Measurements from ENCODE around the gene COX19.

DNA sequence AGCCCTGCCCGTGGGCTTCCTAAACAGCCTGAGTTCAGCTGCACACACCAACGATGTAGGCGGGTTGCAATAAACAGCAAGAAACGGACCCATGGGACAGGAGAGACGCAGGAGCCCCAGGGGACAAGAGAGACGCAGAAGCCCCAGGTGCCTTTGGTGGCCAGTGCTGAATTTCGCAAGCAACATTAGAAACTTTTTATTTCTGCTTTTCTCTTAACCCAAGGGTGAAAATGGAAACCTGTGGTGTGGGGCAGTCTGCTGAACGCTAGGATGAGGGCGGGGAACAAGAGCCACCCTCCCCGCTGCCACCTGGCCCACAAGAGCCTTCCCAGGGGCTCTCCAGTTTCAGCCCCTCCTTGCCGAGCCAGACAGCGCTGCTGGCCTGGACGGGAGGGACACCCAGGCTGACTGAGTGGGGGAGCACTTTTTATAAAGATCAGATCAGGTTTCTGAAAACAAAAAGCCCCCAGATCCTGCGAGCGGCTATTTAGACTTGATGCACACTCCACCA lies 49.0 kb upstream of the COX19 start:
- TF ChIP-seq, protein P1, sequence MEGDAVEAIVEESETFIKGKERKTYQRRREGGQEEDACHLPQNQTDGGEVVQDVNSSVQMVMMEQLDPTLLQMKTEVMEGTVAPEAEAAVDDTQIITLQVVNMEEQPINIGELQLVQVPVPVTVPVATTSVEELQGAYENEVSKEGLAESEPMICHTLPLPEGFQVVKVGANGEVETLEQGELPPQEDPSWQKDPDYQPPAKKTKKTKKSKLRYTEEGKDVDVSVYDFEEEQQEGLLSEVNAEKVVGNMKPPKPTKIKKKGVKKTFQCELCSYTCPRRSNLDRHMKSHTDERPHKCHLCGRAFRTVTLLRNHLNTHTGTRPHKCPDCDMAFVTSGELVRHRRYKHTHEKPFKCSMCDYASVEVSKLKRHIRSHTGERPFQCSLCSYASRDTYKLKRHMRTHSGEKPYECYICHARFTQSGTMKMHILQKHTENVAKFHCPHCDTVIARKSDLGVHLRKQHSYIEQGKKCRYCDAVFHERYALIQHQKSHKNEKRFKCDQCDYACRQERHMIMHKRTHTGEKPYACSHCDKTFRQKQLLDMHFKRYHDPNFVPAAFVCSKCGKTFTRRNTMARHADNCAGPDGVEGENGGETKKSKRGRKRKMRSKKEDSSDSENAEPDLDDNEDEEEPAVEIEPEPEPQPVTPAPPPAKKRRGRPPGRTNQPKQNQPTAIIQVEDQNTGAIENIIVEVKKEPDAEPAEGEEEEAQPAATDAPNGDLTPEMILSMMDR (IDR thresholded peaks at IDR 0.05; ENCODE audit: poor library complexity, severe bottlenecking), result no peak
- TF ChIP-seq, protein P2, sequence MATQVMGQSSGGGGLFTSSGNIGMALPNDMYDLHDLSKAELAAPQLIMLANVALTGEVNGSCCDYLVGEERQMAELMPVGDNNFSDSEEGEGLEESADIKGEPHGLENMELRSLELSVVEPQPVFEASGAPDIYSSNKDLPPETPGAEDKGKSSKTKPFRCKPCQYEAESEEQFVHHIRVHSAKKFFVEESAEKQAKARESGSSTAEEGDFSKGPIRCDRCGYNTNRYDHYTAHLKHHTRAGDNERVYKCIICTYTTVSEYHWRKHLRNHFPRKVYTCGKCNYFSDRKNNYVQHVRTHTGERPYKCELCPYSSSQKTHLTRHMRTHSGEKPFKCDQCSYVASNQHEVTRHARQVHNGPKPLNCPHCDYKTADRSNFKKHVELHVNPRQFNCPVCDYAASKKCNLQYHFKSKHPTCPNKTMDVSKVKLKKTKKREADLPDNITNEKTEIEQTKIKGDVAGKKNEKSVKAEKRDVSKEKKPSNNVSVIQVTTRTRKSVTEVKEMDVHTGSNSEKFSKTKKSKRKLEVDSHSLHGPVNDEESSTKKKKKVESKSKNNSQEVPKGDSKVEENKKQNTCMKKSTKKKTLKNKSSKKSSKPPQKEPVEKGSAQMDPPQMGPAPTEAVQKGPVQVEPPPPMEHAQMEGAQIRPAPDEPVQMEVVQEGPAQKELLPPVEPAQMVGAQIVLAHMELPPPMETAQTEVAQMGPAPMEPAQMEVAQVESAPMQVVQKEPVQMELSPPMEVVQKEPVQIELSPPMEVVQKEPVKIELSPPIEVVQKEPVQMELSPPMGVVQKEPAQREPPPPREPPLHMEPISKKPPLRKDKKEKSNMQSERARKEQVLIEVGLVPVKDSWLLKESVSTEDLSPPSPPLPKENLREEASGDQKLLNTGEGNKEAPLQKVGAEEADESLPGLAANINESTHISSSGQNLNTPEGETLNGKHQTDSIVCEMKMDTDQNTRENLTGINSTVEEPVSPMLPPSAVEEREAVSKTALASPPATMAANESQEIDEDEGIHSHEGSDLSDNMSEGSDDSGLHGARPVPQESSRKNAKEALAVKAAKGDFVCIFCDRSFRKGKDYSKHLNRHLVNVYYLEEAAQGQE (IDR thresholded peaks at IDR 0.05; ENCODE audit: borderline replicate concordance), result no peak
- no peak for TF ChIP-seq MXI1 (conservative IDR thresholded peaks at IDR 0.05; ENCODE audit: poor library complexity, severe bottlenecking)
- no peak for TF ChIP-seq RAD21 (conservative IDR thresholded peaks at IDR 0.05)
- no peak for TF ChIP-seq EZH2 (IDR thresholded peaks at IDR 0.05; ENCODE audit: borderline replicate concordance, insufficient read depth, low read length, poor library complexity, severe bottlenecking)
- TF ChIP-seq TAF1 (IDR thresholded peaks at IDR 0.05; ENCODE audit: low read depth), result no peak
- TF ChIP-seq EP300 (conservative IDR thresholded peaks at IDR 0.05; ENCODE audit: poor library complexity, severe bottlenecking), result no peak
- no peak for TF ChIP-seq POLR2AphosphoS5 (IDR thresholded peaks at IDR 0.05)
- TF ChIP-seq SMC3 (conservative IDR thresholded peaks at IDR 0.05; ENCODE audit: poor library complexity), result no peak

All from neural cell (in vitro differentiated cells).